KG1 (cell line): ENCODE measurements around the gene RGMA.

Source experiments
- DNase-seq: peaks from one replicate; lab custom pipeline; 2025; lab: John Stamatoyannopoulos, UW

Gene RGMA

GRCh38 chr15:93088981-93089726 lies at the start of gene RGMA:
Gene RGMA, minus strand, starts transcription at chr15:93089211. Its CDS starts 279 bp downstream, at chr15:93088932.
- no peak for DNase-seq

GRCh38 chr15:93136606-93137005 lies 47.6 kb upstream of the RGMA start:
- no peak for DNase-seq

- DNase-seq, result no peak
Measured at GRCh38 chr15:93135997-93136397, 47.0 kb upstream of the RGMA start.

- no peak for DNase-seq
Measured at GRCh38 chr15:93135459-93135858, 46.4 kb upstream of the RGMA start.

- no peak for DNase-seq
Measured at GRCh38 chr15:93131485-93132095, 42.6 kb upstream of the RGMA start.

- no peak for DNase-seq
Measured at GRCh38 chr15:93129702-93130488, 40.9 kb upstream of the RGMA start.

GRCh38 chr15:93127286-93127685 lies 38.3 kb upstream of the RGMA start:
- no peak for DNase-seq

- DNase-seq, result no peak
Measured at GRCh38 chr15:93126599-93126998, 37.6 kb upstream of the RGMA start.

GRCh38 chr15:93126148-93126547 lies 37.1 kb upstream of the RGMA start:
- no peak for DNase-seq

GRCh38 chr15:93124126-93124525 lies 35.1 kb upstream of the RGMA start:
- no peak for DNase-seq

GRCh38 chr15:93121973-93122910 lies 33.2 kb upstream of the RGMA start:
- DNase-seq, result no peak

- no peak for DNase-seq
Measured at GRCh38 chr15:93121107-93121506, 32.1 kb upstream of the RGMA start.

- no peak for DNase-seq
Measured at GRCh38 chr15:93118904-93119303, 29.9 kb upstream of the RGMA start.

GRCh38 chr15:93111451-93111850 lies 22.4 kb upstream of the RGMA start:
- DNase-seq, result no peak

GRCh38 chr15:93110502-93111040 lies 21.6 kb upstream of the RGMA start:
- DNase-seq, result no peak

GRCh38 chr15:93109336-93110102 lies 20.5 kb upstream of the RGMA start:
- no peak for DNase-seq

GRCh38 chr15:93107646-93108045 lies 18.6 kb upstream of the RGMA start:
- no peak for DNase-seq

GRCh38 chr15:93105485-93105884 lies 16.5 kb upstream of the RGMA start:
- DNase-seq, result no peak

- DNase-seq, result no peak
Measured at GRCh38 chr15:93103823-93104222, 14.8 kb upstream of the RGMA start.

- DNase-seq, result no peak
Measured at GRCh38 chr15:93102211-93102610, 13.2 kb upstream of the RGMA start.

GRCh38 chr15:93093765-93094164 lies 4.8 kb upstream of the RGMA start:
- no peak for DNase-seq
